K562 (cell line): ENCODE measurements around the gene ACAP2.

Experiments used
- KLF13 ChIP-seq: fragments of 450-650 bp; IDR thresholded peaks from 2 replicates; pipeline ENCODE4 v1.6.1; 2016; ENCODE audit warnings: missing genetic modification characterization, low read depth, mild to moderate bottlenecking, missing compliant biosample characterization, moderate library complexity, borderline replicate concordance
- NR2C2 ChIP-seq, 2 experiments: fragments of 200-800 bp in 1 of 2; sonication (Bioruptor generic) in 1 of 2; sonication (generic) in 1 of 2; formaldehyde crosslinking in 1 of 2; IDR thresholded peaks; 2 replicates each; pipeline versions ENCODE4 v1.6.1 to v1.8.0; 2016 to 2022; ENCODE audit warnings: mild to moderate bottlenecking in 1 of 2, missing compliant biosample characterization in 1 of 2, missing genetic modification characterization in 1 of 2, missing genetic modification reagents in 1 of 2
- POLR2A ChIP-seq: fragments of 450-650 bp; conservative IDR thresholded peaks from 2 replicates; pipeline ENCODE4 v1.6.1; 2016
- SIX5 ChIP-seq, 2 experiments: IDR thresholded peaks; 2 replicates each; pipeline ENCODE4 v1.6.1; 2011; ENCODE audit warnings: low read length in 2 of 2, borderline replicate concordance in 1 of 2, low read depth in 1 of 2, mild to moderate bottlenecking in 1 of 2, moderate library complexity in 1 of 2; ENCODE audit not compliant: insufficient read depth in 1 of 2
- SMAD4 ChIP-seq: fragments of 250-450 bp; sonication (Bioruptor Pico); conservative IDR thresholded peaks from 2 replicates; pipeline ENCODE4 v1.8.0; 2021; ENCODE audit warnings: inconsistent platforms, mild to moderate bottlenecking, moderate library complexity
- SRSF1 ChIP-seq: fragments of 200-400 bp; formaldehyde crosslinking; IDR thresholded peaks from 2 replicates; pipeline ENCODE4 v1.6.1; 2017; ENCODE audit warnings: mild to moderate bottlenecking, low read depth, low read length, moderate library complexity
- TF ChIP-seq, protein P1 (sequence below): sonication (generic); formaldehyde crosslinking; IDR thresholded peaks from 2 replicates; pipeline ENCODE4 v1.8.1; 2023; ENCODE audit warnings: mild to moderate bottlenecking, missing genetic modification reagents
- TF ChIP-seq, protein P2 (sequence below), 3 experiments: IDR thresholded peaks in 2 of 3; conservative IDR thresholded peaks in 1 of 3; 2 replicates each; pipeline ENCODE4 v1.5.1; 2011 to 2012; ENCODE audit warnings: low read length in 3 of 3, mild to moderate bottlenecking in 3 of 3, control low read depth in 2 of 3, improper control_type of control experiment in 1 of 3, inconsistent platforms in 1 of 3, low read depth in 1 of 3, mixed read lengths in 1 of 3, moderate library complexity in 1 of 3; ENCODE audit not compliant: insufficient read depth in 2 of 3
- TF ChIP-seq, protein P3 (sequence below), 2 experiments: fragments of 450-650 bp; formaldehyde crosslinking in 1 of 2; IDR thresholded peaks; 2 replicates each; pipeline versions ENCODE4 v1.4.0 to v1.6.1; 2014 to 2020; ENCODE audit warnings: mild to moderate bottlenecking in 2 of 2, borderline replicate concordance in 1 of 2, low read depth in 1 of 2
- TF ChIP-seq, protein P4 (sequence below): fragments of 150-350 bp; IDR thresholded peaks from 2 replicates; pipeline ENCODE4 v1.6.1; 2014; ENCODE audit warnings: low read depth, mild to moderate bottlenecking, low read length, borderline replicate concordance
- TF ChIP-seq, protein P5 (sequence below): sonication (generic); formaldehyde crosslinking; IDR thresholded peaks from 2 replicates; pipeline ENCODE4 v1.8.1; 2023; ENCODE audit warnings: mild to moderate bottlenecking, missing genetic modification reagents, moderate library complexity

DNA sequence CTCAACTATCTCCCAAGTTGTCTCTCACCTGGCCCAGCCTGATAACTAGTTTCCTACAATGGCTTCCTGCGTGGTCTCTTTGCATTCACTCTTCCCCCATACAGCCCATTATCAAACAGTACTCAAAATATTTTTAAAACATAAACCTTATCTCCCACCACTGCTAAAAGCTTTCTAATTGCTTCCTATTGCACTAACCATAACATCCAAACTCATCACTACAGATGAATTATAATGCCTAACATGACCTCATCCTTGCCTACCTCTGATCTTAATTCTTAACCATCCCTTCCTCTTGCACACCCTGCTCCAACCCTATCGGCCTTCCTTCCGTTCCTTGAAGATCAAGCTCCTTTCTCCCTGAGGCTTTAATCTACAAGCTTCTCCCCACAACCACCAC, 17.0 kb downstream of the ACAP2 start:
- TF ChIP-seq, protein P1, sequence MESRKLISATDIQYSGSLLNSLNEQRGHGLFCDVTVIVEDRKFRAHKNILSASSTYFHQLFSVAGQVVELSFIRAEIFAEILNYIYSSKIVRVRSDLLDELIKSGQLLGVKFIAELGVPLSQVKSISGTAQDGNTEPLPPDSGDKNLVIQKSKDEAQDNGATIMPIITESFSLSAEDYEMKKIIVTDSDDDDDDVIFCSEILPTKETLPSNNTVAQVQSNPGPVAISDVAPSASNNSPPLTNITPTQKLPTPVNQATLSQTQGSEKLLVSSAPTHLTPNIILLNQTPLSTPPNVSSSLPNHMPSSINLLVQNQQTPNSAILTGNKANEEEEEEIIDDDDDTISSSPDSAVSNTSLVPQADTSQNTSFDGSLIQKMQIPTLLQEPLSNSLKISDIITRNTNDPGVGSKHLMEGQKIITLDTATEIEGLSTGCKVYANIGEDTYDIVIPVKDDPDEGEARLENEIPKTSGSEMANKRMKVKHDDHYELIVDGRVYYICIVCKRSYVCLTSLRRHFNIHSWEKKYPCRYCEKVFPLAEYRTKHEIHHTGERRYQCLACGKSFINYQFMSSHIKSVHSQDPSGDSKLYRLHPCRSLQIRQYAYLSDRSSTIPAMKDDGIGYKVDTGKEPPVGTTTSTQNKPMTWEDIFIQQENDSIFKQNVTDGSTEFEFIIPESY (CRISPR knock-in tag): no peak
- TF ChIP-seq, protein P2, sequence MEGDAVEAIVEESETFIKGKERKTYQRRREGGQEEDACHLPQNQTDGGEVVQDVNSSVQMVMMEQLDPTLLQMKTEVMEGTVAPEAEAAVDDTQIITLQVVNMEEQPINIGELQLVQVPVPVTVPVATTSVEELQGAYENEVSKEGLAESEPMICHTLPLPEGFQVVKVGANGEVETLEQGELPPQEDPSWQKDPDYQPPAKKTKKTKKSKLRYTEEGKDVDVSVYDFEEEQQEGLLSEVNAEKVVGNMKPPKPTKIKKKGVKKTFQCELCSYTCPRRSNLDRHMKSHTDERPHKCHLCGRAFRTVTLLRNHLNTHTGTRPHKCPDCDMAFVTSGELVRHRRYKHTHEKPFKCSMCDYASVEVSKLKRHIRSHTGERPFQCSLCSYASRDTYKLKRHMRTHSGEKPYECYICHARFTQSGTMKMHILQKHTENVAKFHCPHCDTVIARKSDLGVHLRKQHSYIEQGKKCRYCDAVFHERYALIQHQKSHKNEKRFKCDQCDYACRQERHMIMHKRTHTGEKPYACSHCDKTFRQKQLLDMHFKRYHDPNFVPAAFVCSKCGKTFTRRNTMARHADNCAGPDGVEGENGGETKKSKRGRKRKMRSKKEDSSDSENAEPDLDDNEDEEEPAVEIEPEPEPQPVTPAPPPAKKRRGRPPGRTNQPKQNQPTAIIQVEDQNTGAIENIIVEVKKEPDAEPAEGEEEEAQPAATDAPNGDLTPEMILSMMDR (IDR thresholded peaks at IDR 0.05 in 2 of 3, conservative IDR thresholded peaks at IDR 0.05 in 1 of 3; ENCODE audit: insufficient read depth in 2 of 3, low read depth in 1 of 3, low read length in 3 of 3): no peak
- TF ChIP-seq, protein P3, sequence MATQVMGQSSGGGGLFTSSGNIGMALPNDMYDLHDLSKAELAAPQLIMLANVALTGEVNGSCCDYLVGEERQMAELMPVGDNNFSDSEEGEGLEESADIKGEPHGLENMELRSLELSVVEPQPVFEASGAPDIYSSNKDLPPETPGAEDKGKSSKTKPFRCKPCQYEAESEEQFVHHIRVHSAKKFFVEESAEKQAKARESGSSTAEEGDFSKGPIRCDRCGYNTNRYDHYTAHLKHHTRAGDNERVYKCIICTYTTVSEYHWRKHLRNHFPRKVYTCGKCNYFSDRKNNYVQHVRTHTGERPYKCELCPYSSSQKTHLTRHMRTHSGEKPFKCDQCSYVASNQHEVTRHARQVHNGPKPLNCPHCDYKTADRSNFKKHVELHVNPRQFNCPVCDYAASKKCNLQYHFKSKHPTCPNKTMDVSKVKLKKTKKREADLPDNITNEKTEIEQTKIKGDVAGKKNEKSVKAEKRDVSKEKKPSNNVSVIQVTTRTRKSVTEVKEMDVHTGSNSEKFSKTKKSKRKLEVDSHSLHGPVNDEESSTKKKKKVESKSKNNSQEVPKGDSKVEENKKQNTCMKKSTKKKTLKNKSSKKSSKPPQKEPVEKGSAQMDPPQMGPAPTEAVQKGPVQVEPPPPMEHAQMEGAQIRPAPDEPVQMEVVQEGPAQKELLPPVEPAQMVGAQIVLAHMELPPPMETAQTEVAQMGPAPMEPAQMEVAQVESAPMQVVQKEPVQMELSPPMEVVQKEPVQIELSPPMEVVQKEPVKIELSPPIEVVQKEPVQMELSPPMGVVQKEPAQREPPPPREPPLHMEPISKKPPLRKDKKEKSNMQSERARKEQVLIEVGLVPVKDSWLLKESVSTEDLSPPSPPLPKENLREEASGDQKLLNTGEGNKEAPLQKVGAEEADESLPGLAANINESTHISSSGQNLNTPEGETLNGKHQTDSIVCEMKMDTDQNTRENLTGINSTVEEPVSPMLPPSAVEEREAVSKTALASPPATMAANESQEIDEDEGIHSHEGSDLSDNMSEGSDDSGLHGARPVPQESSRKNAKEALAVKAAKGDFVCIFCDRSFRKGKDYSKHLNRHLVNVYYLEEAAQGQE (IDR thresholded peaks at IDR 0.05; ENCODE audit: borderline replicate concordance): no peak
- TF ChIP-seq, protein P3 (CRISPR knock-in tag; IDR thresholded peaks at IDR 0.05; ENCODE audit: low read depth): no peak
- TF ChIP-seq SIX5 (IDR thresholded peaks at IDR 0.05; ENCODE audit: borderline replicate concordance in 1 of 2, insufficient read depth in 1 of 2, low read depth in 1 of 2, low read length in 2 of 2) (no peak), SMAD4 (CRISPR knock-in tag) (no peak), POLR2A (no peak), SRSF1 (no peak), KLF13 (tag) (no peak), NR2C2 (CRISPR knock-in tag; IDR thresholded peaks at IDR 0.05) (no peak), NR2C2 (tag; IDR thresholded peaks at IDR 0.05) (no peak)
- TF ChIP-seq, protein P4, sequence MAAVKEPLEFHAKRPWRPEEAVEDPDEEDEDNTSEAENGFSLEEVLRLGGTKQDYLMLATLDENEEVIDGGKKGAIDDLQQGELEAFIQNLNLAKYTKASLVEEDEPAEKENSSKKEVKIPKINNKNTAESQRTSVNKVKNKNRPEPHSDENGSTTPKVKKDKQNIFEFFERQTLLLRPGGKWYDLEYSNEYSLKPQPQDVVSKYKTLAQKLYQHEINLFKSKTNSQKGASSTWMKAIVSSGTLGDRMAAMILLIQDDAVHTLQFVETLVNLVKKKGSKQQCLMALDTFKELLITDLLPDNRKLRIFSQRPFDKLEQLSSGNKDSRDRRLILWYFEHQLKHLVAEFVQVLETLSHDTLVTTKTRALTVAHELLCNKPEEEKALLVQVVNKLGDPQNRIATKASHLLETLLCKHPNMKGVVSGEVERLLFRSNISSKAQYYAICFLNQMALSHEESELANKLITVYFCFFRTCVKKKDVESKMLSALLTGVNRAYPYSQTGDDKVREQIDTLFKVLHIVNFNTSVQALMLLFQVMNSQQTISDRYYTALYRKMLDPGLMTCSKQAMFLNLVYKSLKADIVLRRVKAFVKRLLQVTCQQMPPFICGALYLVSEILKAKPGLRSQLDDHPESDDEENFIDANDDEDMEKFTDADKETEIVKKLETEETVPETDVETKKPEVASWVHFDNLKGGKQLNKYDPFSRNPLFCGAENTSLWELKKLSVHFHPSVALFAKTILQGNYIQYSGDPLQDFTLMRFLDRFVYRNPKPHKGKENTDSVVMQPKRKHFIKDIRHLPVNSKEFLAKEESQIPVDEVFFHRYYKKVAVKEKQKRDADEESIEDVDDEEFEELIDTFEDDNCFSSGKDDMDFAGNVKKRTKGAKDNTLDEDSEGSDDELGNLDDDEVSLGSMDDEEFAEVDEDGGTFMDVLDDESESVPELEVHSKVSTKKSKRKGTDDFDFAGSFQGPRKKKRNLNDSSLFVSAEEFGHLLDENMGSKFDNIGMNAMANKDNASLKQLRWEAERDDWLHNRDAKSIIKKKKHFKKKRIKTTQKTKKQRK: no peak
- TF ChIP-seq, protein P5, sequence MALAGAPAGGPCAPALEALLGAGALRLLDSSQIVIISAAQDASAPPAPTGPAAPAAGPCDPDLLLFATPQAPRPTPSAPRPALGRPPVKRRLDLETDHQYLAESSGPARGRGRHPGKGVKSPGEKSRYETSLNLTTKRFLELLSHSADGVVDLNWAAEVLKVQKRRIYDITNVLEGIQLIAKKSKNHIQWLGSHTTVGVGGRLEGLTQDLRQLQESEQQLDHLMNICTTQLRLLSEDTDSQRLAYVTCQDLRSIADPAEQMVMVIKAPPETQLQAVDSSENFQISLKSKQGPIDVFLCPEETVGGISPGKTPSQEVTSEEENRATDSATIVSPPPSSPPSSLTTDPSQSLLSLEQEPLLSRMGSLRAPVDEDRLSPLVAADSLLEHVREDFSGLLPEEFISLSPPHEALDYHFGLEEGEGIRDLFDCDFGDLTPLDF (CRISPR knock-in tag): no peak
